Measurements from ENCODE around the gene CCR9.

DNA sequence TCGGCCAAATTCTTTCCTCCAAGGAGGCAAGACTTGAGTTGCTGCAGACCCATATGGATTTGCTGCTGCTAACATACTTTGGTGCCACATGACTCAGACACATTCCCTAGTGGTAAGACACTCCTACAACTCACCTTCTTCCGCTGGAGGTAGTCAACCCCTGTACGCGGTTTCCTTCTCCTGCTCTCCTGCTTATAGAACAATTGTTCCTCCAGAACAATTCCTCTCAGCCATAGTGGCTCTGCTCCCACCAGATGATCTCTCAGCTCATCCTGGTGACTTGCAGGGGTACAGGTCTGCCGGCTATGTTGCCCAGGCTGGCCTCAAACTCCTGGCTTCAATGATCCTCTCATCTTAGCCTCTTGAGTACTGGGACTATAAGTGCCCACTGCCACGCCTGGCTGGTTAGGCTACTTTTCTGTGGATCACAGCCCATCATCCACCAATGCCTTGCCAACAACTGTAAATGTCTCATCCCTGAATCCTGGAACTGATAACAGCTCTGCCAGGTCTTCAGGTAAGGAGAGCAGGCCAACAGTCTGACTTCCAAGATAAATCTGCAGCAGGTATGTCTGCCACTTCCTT lies 54.5 kb downstream of the CCR9 start:
- TF ChIP-seq POLR2A (IDR thresholded peaks at IDR 0.05; ENCODE audit: extremely low read depth, insufficient read length) (no peak), CTCF (IDR thresholded peaks at IDR 0.05; ENCODE audit: low read depth, low read length) (no peak), MYC (IDR thresholded peaks at IDR 0.05; ENCODE audit: low read depth, low read length) (no peak)
- TF ChIP-seq, protein P1, sequence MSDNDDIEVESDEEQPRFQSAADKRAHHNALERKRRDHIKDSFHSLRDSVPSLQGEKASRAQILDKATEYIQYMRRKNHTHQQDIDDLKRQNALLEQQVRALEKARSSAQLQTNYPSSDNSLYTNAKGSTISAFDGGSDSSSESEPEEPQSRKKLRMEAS (IDR thresholded peaks at IDR 0.05; ENCODE audit: low read depth, low read length) = no peak
